Measurements from ENCODE around the gene AHR.

Gene AHR
- 171 reads per million in 2 donors for total RNA-seq

- peak; percentile 86 for DNase-seq
These were observed at the start of gene AHR for GRCh38 chr7:17298102-17298839. Gene AHR (plus strand): TSS chr7:17298652. CDS start chr7:17299265, 613 bp downstream.

- DNase-seq: no peak
These were observed 44.6 kb upstream of the AHR start for GRCh38 chr7:17253885-17254284.

- DNase-seq: no peak
These were observed 42.5 kb upstream of the AHR start for GRCh38 chr7:17255926-17256325.

GRCh38 chr7:17256375-17256774 is 42.1 kb upstream of the AHR start:
- DNase-seq: no peak

- no peak for DNase-seq
These were observed 31.9 kb upstream of the AHR start for GRCh38 chr7:17266565-17266964.

- no peak for DNase-seq
These were observed 28.9 kb upstream of the AHR start for GRCh38 chr7:17269341-17270221.

- no peak for DNase-seq
These were observed 23.8 kb upstream of the AHR start for GRCh38 chr7:17274551-17275245.

- DNase-seq: no peak
These were observed 22.4 kb upstream of the AHR start for GRCh38 chr7:17275749-17276671.

- DNase-seq: no peak
These were observed 19.4 kb upstream of the AHR start for GRCh38 chr7:17279061-17279460.

- DNase-seq: no peak
These were observed 9.3 kb upstream of the AHR start for GRCh38 chr7:17289074-17289645.

- no peak for DNase-seq
These were observed 5.6 kb upstream of the AHR start for GRCh38 chr7:17292843-17293242.

GRCh38 chr7:17293481-17293880 is 5.0 kb upstream of the AHR start:
- no peak for DNase-seq

- no peak for DNase-seq
These were observed 1.2 kb upstream of the AHR start for GRCh38 chr7:17297243-17297642.

GRCh38 chr7:17298840-17299482 is 509 bp downstream of the AHR start:
- peak; percentile 45 for DNase-seq

- DNase-seq: no peak
These were observed 1.1 kb downstream of the AHR start for GRCh38 chr7:17299483-17299991.

- DNase-seq: no peak
These were observed 1.6 kb downstream of the AHR start for GRCh38 chr7:17300012-17300411.

- DNase-seq: no peak
These were observed 2.0 kb downstream of the AHR start for GRCh38 chr7:17300437-17300836.

GRCh38 chr7:17301471-17302456 is 3.3 kb downstream of the AHR start:
- DNase-seq: peak; percentile 40

- no peak for DNase-seq
These were observed 4.2 kb downstream of the AHR start for GRCh38 chr7:17302575-17303142.

Data from T-helper 9 cell (primary cell).